Vagina (tissue), 2 donors: ENCODE measurements around the gene SEC23IP.

Experiments used
- CTCF ChIP-seq, 3 experiments: fragments of 450-650 bp in 2 of 3; fragments of 200-600 bp in 1 of 3; sonication (generic) in 1 of 3; IDR thresholded peaks; one replicate each; pipeline ENCODE4 v1.5.1; 2017 to 2019; ENCODE audit warnings: antibody characterized with exemption in 3 of 3, mild to moderate bottlenecking in 2 of 3, moderate library complexity in 2 of 3
- POLR2A ChIP-seq, 2 donors: fragments of 450-650 bp; IDR thresholded peaks; one replicate each; pipeline ENCODE4 v1.6.1; 2017; ENCODE audit warnings: antibody characterized with exemption in 2 of 2, mild to moderate bottlenecking in 2 of 2, moderate library complexity in 2 of 2

- no peak for TF ChIP-seq CTCF (IDR thresholded peaks at IDR 0.05)
- TF ChIP-seq POLR2A (IDR thresholded peaks at IDR 0.05), result no peak
Measured at GRCh38 chr10:119940487-119940886, 48.0 kb downstream of the SEC23IP start.
